OCI-LY1 (cell line): ENCODE measurements around the gene LRRC34.

Experiments used
- CTCF ChIP-seq: fragments of 200-600 bp; sonication (generic), shearing (Covaris generic); IDR thresholded peaks from 2 replicates; pipeline ENCODE4 v1.5.1; 2017; ENCODE audit warnings: mild to moderate bottlenecking, antibody characterized with exemption, low read length, moderate library complexity, mixed read lengths
- EZH2 ChIP-seq: fragments of 200-600 bp; sonication (generic), shearing (Covaris generic); IDR thresholded peaks from 2 replicates; pipeline ENCODE4 v1.8.0; 2017; ENCODE audit warnings: borderline replicate concordance, mixed run types, mild to moderate bottlenecking, antibody characterized with exemption, low read length, moderate library complexity, mixed read lengths

GRCh38 chr3:169772897-169773816 lies 39.5 kb downstream of the LRRC34 start, which contains the start of gene MYNN:
- no peak; the same call in 1 of the 2 replicates for TF ChIP-seq CTCF
- TF ChIP-seq EZH2, result no peak
